HG03280 (cell line): ENCODE measurements around the gene FAM13A.

Experiments used
- ATAC-seq: cut with Tn5 transposase; IDR thresholded peaks from one replicate; pipeline ENCODE4 v1.9.1; 2021; ENCODE audit warnings: mild to moderate bottlenecking, moderate library complexity; ENCODE audit not compliant: unreplicated experiment

The FAM13A gene

DNA sequence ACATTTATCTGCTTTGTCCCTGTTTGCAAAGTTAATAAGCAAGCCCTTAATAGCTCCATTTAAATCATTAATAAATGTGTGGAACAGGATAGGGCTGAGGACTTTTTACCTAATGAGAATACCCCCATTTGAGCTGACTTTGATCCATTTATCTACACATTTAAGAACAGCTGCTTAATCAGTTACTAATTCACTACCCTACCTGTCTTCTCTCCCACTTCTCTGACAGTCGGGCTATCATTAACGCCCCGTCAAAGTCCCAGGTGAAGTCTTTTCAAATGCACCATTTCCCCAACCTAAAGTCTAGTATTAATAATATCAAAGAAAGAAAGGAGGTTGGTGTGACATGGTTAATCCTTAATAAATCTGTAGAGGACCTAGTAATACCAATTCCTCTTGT is 302.2 kb downstream of the FAM13A start:
- no peak for ATAC-seq

DNA sequence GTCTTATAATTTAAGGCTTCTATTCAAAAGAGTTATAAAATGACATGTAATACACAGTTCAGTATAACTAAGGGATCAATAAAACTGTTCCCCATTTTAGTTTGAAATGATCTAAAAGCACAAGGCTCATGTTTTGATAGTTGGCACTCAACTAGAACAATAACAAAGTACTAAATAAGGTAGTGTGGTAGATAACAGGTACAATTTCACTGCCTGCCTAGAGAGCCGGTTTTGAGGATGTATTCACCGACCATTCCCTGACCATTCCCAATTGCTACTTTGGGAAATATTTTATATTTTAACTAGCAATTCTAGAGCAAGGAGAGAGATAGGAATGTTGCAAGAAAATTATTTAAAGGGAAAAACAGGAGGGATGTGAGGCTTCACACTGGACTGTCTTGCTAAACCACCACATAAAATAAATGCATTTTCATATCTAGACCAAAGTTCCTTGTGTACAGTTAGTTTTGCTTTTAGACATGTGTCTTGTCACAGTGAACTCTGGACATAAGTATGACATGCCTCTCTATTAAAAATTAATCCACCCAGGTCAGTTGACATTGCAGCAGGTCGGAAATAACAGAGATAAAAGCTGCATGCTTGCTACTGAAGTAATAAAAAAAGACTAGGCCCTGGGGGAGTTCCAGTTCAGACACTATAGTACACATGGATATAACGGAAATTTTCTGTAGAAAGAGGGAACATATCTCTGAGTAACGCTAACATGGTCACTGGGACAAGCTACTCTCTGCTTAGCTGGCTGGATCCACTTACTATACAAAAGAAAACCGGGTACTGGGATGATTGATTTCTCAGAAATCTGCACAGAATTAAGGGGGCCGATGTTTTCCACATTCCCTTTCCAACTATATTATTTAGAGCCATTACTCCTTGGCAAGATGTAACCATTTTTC is 303.1 kb downstream of the FAM13A start:
- ATAC-seq, result no peak

DNA sequence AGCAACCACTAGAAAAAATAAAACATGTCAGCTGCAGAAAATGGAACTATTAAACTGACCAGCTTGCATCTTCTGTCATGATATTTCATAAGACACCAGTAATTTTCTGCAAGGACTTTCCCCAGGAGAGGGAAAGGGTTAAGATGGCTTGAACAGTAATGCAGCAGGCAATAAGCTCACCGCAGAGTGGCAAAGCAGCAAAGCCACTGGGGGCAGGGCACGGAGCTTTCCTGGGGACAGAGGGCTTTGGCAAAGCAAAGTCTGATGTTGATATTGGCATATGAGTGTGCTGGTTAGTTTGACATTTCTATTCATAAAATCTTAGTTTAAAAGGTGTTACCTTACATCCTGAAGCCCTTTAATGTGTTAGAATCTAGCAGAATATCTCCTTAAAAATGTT is 304.2 kb downstream of the FAM13A start:
- ATAC-seq, result no peak

DNA sequence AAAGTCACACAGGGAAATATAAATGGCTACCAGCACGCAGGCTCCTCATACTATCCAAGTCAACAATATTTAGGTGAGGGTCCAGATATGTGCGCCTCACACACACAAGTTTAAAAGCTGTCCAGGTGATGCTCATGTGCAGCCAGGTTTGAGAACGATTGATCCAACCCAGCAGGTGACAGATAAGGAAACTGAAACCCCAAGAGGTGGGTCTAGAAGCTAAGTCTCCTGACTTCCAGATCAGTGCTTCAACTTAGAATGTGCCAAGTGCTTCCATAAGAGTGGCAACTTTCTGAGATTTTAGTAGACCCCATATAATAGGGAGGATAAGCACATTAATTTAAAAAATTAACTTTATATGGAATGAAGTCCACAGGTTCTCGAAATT is 304.9 kb downstream of the FAM13A start:
- no peak for ATAC-seq

DNA sequence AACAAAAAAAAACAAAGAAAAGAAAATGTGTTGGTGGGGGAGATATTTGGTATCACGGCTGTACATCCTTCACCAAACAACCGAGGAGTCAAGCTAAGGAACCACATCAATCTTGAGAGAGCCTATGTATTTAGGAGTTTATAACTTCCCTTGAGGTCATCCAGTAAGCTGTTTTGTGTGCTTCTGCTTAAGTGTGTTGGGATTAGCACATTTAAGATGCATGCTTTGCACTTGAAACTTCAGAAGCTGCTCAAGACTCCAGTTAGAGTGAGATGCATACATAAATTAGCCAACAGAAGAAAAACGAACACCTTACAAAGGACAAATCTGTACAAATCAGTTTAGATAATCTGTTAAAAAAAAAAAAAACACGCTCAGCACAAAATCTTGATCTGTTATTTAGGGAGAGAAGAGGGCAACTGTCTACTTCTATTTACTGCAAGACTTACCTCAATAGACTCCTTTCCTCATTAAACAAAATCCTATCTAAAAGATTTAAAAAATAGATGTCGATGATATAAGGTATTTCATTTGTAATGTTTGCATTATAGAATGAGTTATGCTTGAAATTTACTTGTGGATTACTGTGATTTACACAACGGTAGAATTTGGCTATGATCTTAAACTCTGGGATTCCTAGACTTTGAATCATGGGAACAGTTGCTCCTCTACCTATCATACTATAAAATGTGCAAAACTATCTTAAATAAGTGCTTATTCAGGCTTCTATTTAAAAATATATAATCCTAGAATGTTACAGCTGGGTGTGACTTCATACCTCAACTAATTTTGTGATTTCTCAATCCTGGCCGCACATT is 305.5 kb downstream of the FAM13A start:
- no peak for ATAC-seq

DNA sequence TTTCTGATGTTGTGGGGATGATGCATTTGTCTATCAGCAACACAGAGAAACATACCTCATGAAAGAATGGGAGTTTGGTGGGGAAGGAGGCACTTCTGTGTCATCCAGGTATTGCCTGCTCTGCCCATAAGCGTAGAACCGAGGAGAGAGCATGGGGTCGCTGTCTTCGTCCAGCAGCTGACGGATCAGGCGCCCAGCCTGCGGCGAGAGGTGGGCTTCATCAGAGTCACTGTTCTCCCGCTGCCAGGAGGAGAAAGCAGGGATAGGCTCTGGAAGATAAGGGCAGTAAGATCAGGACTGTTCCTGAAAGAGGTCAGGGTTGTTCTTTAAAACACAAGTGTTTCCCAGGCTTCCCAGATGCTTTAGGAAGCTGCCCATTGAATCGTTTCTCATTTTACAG is 306.6 kb downstream of the FAM13A start:
- no peak for ATAC-seq

GRCh38 chr4:88747351-88747750 is 309.6 kb downstream of the FAM13A start:
- no peak for ATAC-seq

GRCh38 chr4:88746206-88746605 is 310.8 kb downstream of the FAM13A start:
- ATAC-seq, result no peak

DNA sequence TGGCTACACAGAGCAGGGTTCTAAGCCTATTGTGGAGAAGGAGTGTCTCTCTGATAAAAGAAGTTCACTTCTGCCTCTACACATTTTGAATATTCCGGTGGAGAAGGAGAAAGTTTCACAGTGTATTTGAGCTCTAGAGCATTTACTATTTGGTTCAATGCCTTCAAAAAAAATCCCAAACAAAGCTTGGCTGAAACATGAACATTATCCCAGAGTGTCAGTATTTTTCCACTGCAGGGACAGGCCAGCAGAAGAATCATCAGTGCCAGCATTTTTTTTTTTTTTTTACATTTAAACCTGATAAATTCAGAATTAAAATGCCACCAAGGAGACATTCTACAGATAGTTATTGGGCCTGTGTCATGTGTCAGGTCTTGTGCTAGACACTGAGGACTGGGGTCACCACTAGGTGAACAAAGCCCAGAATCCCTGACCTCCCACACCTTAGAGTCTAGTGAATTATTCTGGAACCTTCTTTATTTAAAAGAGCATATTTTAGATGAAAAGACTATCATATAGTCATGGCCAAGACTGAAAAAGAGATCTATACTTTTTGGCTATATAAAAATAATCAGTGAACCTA is 311.3 kb downstream of the FAM13A start:
- ATAC-seq, result no peak

DNA sequence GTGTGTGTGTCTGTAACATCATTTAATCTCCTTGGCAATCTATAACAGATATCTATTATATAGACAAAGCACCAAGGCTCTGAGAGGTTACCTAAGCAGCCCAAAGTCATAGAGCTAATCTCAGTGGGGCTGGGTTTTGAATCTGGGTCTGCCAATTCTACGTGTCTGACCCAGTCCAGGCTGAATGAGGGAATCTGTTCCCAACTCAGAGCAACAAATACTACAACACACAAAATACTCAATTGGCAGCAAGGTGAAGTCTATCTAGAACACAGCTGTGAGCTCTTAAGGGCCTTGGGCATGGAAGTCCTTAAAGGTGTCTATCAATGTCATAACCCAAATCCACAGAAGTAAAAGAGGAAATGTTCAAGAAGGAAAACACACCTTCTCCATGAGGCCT is 311.8 kb downstream of the FAM13A start:
- no peak for ATAC-seq

DNA sequence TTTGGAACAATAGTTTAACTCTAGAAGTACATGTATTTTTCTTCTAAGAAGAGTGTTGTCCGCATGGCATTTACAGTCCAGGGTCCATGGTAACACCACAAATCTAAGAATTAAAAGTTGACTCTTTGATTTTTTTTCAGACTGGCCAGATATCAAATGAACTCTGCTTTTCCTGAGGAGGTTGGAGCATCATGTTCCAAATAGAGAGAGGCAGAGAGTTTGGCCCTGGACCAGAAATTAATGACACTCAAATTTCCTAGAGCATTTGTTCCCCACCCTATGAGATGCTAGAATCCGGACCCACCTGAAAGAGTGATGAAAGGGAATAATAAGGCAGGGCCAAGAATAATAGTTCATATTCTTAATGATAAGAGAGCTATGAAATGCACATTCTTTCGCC is 312.4 kb downstream of the FAM13A start:
- ATAC-seq, result no peak

- ATAC-seq, result no peak
Observed at GRCh38 chr4:88743696-88744095, 313.3 kb downstream of the FAM13A start.

GRCh38 chr4:88742561-88742960 is 314.4 kb downstream of the FAM13A start:
- no peak for ATAC-seq

GRCh38 chr4:88738180-88738579 is 318.8 kb downstream of the FAM13A start:
- ATAC-seq, result no peak

- no peak for ATAC-seq
Observed at GRCh38 chr4:88737307-88737941, 319.6 kb downstream of the FAM13A start.

DNA sequence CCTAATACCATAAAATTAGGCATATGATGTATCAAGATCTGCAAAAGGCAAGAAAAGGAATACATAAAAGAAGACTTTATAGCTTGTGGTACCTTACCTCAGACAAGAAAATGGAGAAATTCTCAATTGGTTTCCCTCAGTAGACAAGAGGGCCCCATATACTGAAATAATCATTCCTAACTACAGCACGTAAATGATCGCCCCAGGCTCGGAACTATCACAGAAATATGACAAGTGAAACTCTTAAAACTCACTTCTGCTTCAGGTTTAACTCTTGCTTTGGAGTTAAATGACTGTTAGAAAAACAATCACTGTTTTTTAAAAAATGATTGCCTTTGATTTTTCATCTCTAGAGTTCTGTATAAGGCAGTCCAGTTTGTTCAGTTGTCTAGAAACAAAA is 320.7 kb downstream of the FAM13A start:
- ATAC-seq, result no peak

- ATAC-seq, result no peak
Observed at GRCh38 chr4:88735564-88735963, 321.4 kb downstream of the FAM13A start.

DNA sequence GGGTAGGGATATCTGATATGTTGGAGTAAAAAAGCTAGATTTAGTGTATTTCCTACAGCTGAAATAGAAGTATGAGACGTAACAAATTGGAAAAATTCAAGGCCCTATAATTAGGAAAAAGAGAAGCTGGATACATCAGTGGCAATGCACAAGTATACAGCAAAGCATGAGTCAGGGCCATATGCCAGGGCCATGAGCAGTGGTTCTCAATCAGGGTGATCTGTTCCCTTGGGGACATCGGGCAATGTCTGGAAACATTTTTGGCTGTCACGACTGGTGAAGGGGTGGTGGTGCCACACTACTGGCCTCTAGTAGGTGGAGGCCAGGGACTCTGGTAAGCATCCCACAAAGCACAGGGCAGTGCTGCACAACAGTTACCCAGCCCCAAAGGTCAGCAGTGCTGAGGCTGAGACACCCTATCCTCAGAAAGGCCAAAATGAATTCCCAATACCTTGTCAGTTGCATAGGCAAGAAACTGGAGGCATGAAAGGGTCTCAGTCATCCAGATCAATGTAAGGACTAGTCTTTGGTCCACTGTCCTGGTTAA is 322.5 kb downstream of the FAM13A start:
- ATAC-seq, result no peak

GRCh38 chr4:88732714-88733368 is 324.1 kb downstream of the FAM13A start:
- ATAC-seq, result no peak

GRCh38 chr4:88731381-88731780 is 325.6 kb downstream of the FAM13A start:
- ATAC-seq, result no peak
